ENCODE data around the gene CCDC7. TPM values are rescaled to one million over a fixed set of nuclear protein-coding genes. Genes with fewer than 3 reads are reported as not detected.

Gene CCDC7
- total RNA-seq, 1 donor from 2014 or later: 12.6 TPM

DNA sequence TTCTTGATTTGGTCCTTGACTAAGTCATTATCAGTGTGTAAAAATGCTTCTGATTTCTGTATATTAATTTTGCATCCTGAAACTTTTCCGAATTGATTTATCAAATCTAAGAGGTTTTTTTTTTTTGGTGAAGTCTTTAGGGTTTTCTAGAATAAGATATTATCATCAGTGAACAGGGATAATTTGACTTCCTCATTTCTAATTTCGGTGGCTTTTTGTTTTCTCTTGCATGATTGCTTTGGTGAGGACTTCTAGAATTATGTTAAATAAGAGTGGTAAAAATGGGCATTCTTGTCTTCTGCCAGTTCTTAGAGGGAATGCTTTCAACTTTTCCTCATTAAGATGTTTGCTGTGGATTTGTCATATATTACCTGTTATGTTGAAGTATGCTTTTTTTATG, 170.5 kb downstream of the CCDC7 start:
- no peak for DNase-seq (ENCODE audit: extremely low spot score, unreplicated experiment)
- Mint-ChIP-seq H3K4me1 (ENCODE audit: unreplicated experiment) (no peaks in the 10 kb centered on the region), H3K27ac (ENCODE audit: unreplicated experiment) (no peak overlapping the region), H3K36me3 (ENCODE audit: unreplicated experiment) (peaks cover 11% of the 10 kb centered on the region), H3K9me3 (ENCODE audit: unreplicated experiment) (peaks cover 41% of the 10 kb centered on the region), H3K4me3 (ENCODE audit: unreplicated experiment) (no peak overlapping the region), H3K27me3 (ENCODE audit: unreplicated experiment) (peaks cover 10% of the 10 kb centered on the region)
- TF ChIP-seq, protein P1, sequence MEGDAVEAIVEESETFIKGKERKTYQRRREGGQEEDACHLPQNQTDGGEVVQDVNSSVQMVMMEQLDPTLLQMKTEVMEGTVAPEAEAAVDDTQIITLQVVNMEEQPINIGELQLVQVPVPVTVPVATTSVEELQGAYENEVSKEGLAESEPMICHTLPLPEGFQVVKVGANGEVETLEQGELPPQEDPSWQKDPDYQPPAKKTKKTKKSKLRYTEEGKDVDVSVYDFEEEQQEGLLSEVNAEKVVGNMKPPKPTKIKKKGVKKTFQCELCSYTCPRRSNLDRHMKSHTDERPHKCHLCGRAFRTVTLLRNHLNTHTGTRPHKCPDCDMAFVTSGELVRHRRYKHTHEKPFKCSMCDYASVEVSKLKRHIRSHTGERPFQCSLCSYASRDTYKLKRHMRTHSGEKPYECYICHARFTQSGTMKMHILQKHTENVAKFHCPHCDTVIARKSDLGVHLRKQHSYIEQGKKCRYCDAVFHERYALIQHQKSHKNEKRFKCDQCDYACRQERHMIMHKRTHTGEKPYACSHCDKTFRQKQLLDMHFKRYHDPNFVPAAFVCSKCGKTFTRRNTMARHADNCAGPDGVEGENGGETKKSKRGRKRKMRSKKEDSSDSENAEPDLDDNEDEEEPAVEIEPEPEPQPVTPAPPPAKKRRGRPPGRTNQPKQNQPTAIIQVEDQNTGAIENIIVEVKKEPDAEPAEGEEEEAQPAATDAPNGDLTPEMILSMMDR (IDR thresholded peaks at IDR 0.05): no peak

- H3K27me3 Mint-ChIP-seq (ENCODE audit: unreplicated experiment): peaks cover 10% of the 10 kb centered on the region
- H3K4me1 Mint-ChIP-seq (ENCODE audit: unreplicated experiment): no peaks in the 10 kb centered on the region
- H3K36me3 Mint-ChIP-seq (ENCODE audit: unreplicated experiment): peaks cover 4% of the 10 kb centered on the region
- TF ChIP-seq, protein P1 (IDR thresholded peaks at IDR 0.05): no peak
- H3K27ac Mint-ChIP-seq (ENCODE audit: unreplicated experiment): no peak overlapping the region
- peaks cover 31% of the 10 kb centered on the region for H3K9me3 Mint-ChIP-seq (ENCODE audit: unreplicated experiment)
- no peak overlapping the region for H3K4me3 Mint-ChIP-seq (ENCODE audit: unreplicated experiment)
- no peak for DNase-seq (ENCODE audit: extremely low spot score, unreplicated experiment)
Measured at GRCh38 chr10:32618482-32618881, 172.5 kb downstream of the CCDC7 start.

GRCh38 chr10:32621969-32622368, 176.0 kb downstream of the CCDC7 start:
- TF ChIP-seq, protein P1 (IDR thresholded peaks at IDR 0.05): no peak
- H3K36me3 Mint-ChIP-seq (ENCODE audit: unreplicated experiment): peaks cover 16% of the 10 kb centered on the region

GRCh38 chr10:32622409-32622808, 176.5 kb downstream of the CCDC7 start:
- DNase-seq (ENCODE audit: extremely low spot score, unreplicated experiment): no peak
- Mint-ChIP-seq H3K27ac (ENCODE audit: unreplicated experiment) (no peak overlapping the region), H3K9me3 (ENCODE audit: unreplicated experiment) (peaks cover 19% of the 10 kb centered on the region), H3K4me3 (ENCODE audit: unreplicated experiment) (no peak overlapping the region), H3K27me3 (ENCODE audit: unreplicated experiment) (peaks cover 3% of the 10 kb centered on the region), H3K4me1 (ENCODE audit: unreplicated experiment) (no peaks in the 10 kb centered on the region), H3K36me3 (ENCODE audit: unreplicated experiment) (peaks cover 18% of the 10 kb centered on the region)
- TF ChIP-seq, protein P1 (IDR thresholded peaks at IDR 0.05): no peak

More at GRCh38 chr10:32621969-32622368, 176.0 kb downstream of the CCDC7 start:
- Mint-ChIP-seq H3K4me3 (ENCODE audit: unreplicated experiment) (no peak overlapping the region), H3K9me3 (ENCODE audit: unreplicated experiment) (peaks cover 14% of the 10 kb centered on the region), H3K27ac (ENCODE audit: unreplicated experiment) (no peak overlapping the region), H3K27me3 (ENCODE audit: unreplicated experiment) (peaks cover 3% of the 10 kb centered on the region), H3K4me1 (ENCODE audit: unreplicated experiment) (no peaks in the 10 kb centered on the region)
- no peak for DNase-seq (ENCODE audit: extremely low spot score, unreplicated experiment)

- H3K36me3 Mint-ChIP-seq (ENCODE audit: unreplicated experiment): peaks cover 17% of the 10 kb centered on the region
- DNase-seq (ENCODE audit: extremely low spot score, unreplicated experiment): no peak
- no peaks in the 10 kb centered on the region for H3K4me1 Mint-ChIP-seq (ENCODE audit: unreplicated experiment)
- no peak overlapping the region for H3K27ac Mint-ChIP-seq (ENCODE audit: unreplicated experiment)
- H3K9me3 Mint-ChIP-seq (ENCODE audit: unreplicated experiment): peaks cover 19% of the 10 kb centered on the region
- H3K4me3 Mint-ChIP-seq (ENCODE audit: unreplicated experiment): no peak overlapping the region
- H3K27me3 Mint-ChIP-seq (ENCODE audit: unreplicated experiment): no peaks in the 10 kb centered on the region
- TF ChIP-seq, protein P1 (IDR thresholded peaks at IDR 0.05): no peak
Measured at GRCh38 chr10:32627183-32627582, 181.2 kb downstream of the CCDC7 start.
